Upper lobe of left lung (tissue), 4 donors: ENCODE measurements around the gene MRGPRD.

Experiments used
- EP300 ChIP-seq, 4 donors: sonication (generic); formaldehyde crosslinking; IDR thresholded peaks; one replicate each; pipeline ENCODE4 v1.5.1; 2017; ENCODE audit warnings: antibody characterized with exemption in 4 of 4, control low read depth in 2 of 4
- POLR2A ChIP-seq, 4 donors: fragments of 450-650 bp; IDR thresholded peaks; one replicate each; pipeline ENCODE4 v1.5.1; 2016 to 2017; ENCODE audit warnings: antibody characterized with exemption in 4 of 4, mild to moderate bottlenecking in 2 of 4
- POLR2AphosphoS5 ChIP-seq, 2 donors: sonication (generic); formaldehyde crosslinking; IDR thresholded peaks; one replicate each; pipeline ENCODE4 v1.5.1; 2017; ENCODE audit warnings: antibody characterized with exemption in 2 of 2
- TF ChIP-seq, protein P1 (sequence below), 6 experiments: fragments of 450-650 bp in 4 of 6; fragments of 200-600 bp in 2 of 6; sonication (generic) in 2 of 6; IDR thresholded peaks; one replicate each; pipeline ENCODE4 v1.5.1; 2016 to 2019; ENCODE audit warnings: antibody characterized with exemption in 6 of 6

DNA sequence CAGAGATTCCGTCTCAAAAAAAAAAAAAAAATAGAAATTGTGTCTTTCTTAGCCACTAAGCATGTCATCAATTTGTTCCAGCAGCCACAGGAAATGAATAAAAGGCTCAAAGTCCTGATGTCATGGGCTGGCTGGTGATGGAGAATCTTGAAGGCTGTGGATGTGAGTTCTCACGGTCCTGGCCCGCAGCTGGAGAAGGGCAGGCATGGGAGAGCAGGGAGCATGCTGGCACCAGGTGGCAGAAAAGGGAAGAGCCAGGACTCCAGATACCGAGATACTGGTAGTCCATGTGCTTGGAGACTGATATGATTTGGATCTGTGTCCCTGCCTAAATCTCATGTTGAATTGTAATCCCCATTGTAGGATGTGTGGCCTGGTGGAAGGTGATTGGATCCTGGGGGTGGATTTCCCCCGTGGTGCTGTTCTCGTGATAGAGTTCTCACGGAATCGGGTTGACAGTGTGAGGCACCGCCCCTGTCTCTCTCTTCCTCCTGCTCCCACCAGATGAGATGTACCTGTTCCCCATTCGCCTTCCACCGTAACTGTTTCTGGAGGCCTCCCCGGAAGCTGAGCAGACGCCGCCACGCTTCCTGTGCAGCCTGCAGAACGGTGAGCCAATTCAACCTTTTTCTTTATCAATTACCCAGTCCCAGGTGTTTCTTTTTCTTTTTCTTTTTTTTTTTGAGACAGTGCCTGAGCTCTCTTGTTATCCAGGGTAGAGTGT is 18.1 kb downstream of the MRGPRD start:
- TF ChIP-seq EP300 (IDR thresholded peaks at IDR 0.05) (no peak), POLR2A (IDR thresholded peaks at IDR 0.05) (no peak), POLR2AphosphoS5 (IDR thresholded peaks at IDR 0.05) (no peak)
- TF ChIP-seq, protein P1, sequence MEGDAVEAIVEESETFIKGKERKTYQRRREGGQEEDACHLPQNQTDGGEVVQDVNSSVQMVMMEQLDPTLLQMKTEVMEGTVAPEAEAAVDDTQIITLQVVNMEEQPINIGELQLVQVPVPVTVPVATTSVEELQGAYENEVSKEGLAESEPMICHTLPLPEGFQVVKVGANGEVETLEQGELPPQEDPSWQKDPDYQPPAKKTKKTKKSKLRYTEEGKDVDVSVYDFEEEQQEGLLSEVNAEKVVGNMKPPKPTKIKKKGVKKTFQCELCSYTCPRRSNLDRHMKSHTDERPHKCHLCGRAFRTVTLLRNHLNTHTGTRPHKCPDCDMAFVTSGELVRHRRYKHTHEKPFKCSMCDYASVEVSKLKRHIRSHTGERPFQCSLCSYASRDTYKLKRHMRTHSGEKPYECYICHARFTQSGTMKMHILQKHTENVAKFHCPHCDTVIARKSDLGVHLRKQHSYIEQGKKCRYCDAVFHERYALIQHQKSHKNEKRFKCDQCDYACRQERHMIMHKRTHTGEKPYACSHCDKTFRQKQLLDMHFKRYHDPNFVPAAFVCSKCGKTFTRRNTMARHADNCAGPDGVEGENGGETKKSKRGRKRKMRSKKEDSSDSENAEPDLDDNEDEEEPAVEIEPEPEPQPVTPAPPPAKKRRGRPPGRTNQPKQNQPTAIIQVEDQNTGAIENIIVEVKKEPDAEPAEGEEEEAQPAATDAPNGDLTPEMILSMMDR (IDR thresholded peaks at IDR 0.05) = no peak
